ENCODE measurements around the gene NANOS2. TPM values are rescaled to one million over a fixed set of nuclear protein-coding genes. Genes with fewer than 3 reads are reported as not detected.
"Not testable (repeated sequence)": the region's sequence is repeated elsewhere in the genome, so short reads cannot be mapped to it uniquely, and the experiment has no call there.

NANOS2 gene
- total RNA-seq, 1 donor from 2014 or later: not detected

DNA sequence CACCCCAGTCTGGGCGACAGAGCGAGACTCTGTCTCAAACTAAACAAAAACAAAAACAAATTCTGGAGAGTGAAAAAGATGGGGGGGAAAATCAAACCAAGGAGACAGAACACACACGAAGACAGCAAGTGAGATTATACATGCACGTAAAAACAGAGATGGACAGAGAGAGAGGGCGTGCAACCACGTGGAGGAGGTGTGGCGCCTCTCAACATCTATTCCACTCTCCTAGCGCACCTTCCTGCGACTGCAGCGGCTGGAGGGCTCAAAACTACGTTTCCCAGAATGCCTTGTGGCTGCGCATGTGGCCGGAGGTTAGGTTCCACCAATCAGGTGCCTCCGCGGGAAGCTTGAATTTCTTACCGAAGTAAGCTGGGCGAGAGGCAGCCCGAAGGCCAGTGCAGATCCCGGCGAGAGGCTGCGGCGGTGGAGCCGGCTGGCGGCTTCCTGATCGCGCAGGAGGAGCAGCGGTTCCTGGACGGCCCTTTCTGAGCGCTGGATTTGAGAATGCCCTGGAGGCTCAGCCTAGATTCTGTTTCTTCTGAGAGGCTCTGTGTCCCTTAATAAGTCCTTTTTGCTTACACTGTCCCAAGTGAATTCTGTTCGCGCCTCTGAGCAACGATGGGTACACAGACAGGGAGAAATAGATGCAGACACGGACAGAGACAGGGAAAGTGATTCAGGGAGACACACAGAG, 13.1 kb upstream of the NANOS2 start:
- ATAC-seq: peak; percentile 89

DNA sequence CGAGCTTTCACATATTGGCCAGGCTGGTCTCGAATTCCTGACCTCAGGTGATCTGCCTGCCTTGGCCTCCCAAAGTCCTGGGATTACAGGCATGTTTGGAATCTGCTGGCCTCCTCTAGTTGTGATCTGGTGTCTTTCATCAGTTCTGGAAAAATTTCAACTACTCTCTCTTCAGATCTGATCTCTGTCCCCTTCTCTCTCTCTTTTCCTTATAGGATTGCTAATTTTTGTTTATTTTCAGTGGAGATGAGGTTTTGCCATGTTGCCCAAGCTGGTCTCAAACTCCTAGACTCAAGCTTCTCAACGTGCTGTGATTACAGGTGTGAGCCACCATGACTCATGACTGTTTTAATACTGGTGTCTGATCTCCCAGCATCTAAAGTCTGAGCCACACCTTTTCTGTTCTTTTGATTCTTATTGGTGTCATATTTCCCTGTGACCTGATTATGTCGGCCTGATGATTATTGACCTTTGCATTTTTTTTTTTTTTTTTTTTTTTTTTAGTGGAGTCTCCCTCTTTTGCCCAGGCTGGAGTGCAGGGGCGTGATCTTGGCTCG, 10.4 kb upstream of the NANOS2 start:
- peak; percentile 43 for ATAC-seq

DNA sequence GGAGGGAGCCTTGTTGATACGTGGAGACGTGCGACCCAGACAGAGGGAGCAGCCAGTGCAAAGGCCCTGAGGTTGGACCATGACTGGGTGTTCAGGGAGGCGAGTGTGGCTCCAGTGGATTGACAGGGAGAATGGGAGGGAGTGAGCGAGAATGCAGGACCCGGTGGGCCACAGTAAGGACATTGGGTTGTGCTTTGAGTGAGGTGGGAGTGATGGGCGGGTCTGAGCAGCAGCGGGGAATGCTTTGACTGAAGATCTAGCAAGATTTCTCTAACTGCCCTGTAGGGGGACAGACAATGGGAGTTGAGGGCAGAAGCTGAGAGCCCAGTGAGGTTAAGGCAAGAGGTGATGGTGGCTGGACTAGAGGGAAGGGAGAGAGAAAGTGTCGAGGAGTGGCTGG, 7.7 kb upstream of the NANOS2 start:
- ATAC-seq: no peak

DNA sequence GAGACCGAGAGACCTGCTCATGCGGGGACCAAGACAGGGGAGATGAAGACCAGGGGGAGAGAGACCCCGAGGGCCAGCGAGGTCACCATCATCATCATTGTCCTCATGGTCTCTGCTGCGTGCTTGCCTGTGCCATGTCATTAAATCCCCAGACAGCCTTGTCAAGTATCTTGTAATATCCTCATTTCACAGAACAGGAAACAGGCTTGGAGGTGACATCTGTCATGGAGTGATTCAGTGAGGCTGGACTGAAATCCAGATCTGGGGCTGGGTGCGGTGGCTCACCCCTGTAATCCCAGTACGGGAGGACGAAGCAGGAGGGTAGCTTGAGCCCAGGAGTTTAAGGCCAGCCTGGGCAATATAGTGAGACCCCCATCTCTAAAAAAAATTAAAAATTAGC, 5.9 kb upstream of the NANOS2 start:
- ATAC-seq: peak; percentile 48

DNA sequence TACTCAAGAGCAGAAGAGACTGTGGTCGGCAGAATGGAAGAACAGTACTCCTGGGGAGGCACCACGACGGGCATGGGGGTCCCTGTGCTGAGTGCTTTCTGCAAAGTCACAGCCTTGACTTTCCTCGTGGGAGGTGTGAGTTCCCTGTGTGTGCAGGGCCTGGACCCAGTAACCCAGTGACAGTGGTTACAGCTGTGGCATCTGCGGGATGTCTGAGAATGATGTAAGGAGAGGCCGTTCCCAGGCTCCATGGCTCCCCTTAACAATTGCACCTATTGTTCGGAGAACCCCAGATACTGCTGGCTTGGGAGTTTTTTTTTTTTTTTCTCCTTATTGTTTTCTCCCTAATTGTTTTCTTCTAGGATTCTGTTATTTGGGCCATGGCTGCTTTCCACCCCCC, 5.1 kb upstream of the NANOS2 start:
- peak; percentile 22 for ATAC-seq

DNA sequence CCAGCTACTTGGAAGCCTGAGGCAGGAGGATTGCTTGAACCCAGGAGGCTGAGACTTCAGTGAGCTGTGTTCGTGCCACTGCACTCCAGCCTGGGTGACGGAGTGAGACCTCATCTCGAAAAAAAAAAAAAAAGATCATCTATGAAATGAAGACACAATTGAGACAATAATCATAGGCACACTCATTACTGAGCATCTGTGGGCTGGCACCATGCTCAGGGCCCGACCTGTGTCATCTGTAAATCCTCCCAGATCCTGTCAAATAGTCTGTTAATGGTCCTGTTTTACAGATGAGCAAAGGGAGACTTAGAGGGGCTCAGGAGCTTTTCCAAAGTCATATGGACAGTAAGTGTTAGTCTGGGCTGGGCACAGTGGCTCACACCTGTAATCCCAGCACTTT, 4.1 kb upstream of the NANOS2 start:
- ATAC-seq: no peak

DNA sequence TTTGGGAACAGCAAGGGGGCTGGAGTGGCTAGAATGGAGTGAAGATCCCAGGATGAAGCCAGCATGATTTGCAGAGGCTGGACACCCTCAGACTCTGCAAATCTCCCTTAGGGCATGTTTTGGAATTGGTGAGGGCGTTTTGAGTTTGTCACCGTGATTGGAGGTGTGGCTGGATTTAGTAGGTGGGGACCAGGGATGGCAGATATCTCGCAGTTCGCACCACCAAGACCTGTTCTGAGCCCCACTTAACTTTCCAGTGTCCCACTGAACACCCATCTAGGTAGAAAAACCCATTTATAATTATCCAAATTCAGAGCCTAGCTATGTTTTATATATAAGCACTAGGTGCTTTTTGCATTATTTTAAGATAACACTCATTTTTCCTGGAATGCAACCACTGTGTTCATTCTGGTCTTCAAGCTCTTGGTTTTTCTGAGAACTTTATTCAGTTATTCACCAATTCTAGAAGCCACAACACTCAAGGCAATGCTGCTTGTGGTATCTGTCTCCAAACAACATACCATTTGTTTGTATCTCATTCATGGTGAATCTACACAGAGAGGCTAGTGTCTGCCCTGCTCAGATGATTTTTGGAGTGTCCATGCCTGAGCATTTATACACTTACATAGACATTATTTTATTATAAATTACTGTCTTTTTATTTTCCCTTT, 3.0 kb upstream of the NANOS2 start:
- ATAC-seq: no peak

DNA sequence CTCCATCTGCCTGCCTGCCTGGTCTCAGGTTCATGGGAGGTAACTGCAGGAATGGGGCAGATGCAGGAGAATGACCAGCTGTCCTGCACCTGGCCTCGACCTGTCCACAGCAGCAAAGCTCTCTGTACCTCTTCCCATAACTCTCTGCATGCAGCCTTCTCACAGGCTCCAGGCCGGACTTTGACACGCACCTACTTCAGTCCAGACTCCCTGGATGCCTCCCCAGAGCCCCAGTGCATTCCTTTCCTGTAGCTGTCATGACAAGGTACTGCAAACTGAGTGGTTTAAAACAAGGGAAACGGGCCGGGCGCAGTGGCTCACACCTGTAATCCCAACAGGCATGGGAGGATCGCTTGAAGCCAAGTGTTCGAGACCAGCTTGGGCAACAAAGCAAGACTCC, 3.3 kb downstream of the NANOS2 start:
- ATAC-seq: no peak

DNA sequence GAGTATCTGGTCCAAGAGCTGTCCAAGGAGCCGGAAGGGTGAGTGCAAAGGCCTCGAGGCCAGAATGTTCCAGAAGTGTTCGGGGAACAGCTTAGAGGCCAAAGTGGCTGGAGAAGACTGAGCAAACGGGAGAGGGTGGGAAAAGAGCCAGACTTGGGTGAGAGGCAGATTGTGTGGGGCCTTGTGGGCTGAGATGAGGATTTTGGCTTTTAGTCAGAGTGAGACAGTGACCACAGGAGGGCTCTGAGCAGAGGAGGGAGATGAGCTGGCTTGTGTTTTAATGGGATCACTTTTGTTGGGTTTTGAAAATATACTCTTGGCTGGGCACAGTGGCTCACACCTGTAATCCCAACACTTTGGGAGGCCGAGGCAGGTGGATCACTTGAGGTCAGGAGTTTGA, 5.6 kb downstream of the NANOS2 start:
- no peak for ATAC-seq

DNA sequence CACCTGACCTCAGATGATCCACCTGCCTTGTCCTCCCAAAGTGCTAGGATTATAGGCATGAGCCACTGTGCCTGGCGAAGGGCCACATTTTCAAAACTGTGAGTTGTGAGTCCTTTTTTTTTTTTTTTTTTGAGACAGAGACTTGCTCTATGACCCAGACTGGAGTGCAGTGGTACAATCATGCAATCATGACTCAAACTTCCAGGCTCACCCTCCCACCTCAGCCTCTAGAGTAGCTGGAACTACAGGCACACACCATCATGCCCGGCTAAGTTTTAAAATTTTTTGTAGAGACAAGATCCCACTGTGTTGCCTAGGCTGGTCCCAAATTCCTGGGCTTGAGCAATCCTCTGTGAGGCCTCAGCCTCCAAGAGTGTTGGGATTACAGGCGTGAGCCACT, 8.4 kb downstream of the NANOS2 start:
- ATAC-seq: no peak

DNA sequence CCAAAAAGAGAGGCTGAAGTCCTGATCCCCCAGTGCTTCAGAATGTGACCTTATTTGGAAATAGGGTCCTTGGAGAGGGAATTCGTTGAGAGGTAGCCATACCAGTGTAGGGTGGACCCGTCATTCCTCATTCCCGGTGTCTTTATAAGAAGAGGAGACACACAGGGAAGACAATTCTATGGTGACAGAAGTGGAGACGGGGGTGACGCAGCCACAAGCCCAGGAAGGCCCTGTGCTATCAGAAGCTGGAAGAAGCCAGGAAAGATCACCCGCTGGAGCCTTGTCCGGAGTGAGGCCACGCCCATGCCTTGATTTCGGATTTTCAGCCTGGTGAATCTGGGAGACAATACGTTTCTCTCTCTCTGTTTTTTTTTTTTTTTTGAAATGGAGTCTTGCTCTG, 9.6 kb downstream of the NANOS2 start:
- no peak for ATAC-seq

DNA sequence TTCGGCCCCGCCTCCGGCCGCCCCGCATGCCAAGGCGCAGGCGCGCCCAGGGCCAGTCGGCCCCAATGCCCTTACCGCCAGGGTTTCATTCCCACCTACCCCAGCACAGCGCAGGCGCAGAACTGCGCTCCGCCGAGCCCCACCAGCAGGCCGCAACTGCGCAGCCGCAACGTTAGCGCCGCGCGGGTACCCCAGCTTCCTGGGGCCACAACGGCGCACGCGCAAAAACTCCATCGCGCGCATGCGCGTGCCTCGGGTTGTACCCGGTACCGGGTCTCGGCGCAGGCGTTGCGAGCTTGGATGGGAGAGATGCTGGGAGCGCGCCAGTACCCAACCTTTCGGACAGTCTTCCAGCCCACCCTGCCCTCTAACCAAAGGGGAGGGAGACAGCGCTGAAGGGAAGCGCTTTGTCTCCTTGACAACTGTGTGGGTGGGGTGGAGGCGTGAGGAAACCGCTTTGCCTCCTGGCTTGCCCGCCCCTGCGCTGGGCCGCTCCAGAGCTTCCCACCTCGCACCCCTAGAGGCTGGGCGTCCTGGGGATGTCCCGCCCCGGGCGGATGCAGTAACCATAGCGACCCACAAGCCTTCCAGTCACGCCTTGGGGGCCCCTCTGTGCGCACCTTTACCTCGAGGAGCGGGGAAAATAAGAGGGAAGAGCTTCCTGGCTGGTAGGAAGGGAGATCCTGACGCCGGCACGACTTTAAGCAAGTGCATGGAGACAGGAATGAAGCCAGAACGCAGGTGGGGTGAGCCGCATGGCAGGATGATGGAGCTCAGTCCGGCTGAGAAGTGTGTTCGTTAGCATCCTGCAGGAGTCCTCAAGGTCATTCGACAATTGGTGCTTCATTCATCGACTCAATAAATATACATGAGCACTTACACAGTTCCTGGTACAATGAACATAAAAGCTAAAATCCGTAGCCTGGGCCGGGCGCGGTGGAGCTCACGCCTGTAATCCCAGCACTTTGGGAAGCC, 11.6 kb downstream of the NANOS2 start:
- ATAC-seq: peak; percentile 96

DNA sequence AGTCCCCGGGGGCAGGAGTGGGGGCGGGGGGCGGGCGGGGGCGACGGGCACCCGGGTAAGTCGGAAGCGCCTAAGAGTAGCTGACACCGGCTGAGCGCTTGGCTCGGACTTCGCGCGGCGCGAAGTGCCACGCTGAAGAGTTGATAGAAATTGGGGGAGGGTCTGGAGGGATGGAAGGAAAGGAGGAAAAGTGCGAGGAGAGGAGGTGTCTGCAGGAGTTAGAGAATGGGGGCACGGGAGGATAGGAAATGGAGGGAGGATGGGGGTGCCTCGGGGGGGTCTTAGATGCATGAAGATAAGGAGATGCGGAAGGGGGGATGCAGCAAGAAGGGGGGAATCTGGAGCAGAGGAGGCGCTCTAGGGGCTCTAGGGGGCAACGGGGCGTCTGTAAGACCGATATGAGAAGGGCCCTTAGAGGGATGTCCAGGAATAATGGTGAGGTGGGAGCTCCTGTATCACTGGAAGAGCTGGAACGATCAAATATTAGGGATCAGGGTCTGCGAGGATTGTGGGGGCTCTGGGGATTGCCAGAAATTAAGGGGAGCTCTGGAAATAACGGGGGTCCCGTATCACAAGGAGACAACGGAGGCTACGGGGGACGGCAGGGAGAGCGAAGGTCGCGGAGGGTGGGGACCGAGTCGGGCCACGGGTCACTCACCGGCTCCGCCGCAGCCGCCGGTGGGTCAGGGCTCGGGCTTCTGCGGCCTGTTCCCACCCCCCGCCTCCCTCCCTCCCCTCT, 12.5 kb downstream of the NANOS2 start, which contains the start of gene MYPOP:
TSS of gene MYPOP (minus strand) at position 702 of the 739 bp plus-strand sequence. CDS start 840 bp downstream, outside the sequence.
- ATAC-seq: no peak

DNA sequence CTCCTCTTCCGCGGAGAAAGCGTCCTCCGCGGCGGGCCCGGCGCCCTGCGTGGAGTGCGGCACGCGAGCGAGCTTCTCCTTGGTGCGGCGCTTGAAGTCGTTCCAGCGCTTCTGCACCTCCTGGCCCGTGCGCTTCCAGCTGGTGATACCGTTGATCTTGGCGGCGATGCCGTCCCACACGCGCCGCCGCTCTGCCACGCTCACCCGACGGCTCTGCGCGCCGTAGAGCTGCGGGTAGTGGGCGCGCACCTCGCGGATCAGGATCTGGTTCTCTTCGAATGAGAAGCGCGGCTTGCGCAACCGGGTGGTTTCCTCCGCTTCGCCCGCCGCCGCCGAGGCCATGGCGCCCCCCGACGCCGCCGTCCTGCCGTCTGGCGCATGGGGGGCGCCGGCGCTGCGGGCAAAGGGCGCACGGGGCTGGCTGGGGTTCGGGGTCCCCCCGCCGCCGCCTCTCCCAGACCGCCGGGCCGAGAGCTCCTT, 13.1 kb downstream of the NANOS2 start:
- ATAC-seq: peak; percentile 11

DNA sequence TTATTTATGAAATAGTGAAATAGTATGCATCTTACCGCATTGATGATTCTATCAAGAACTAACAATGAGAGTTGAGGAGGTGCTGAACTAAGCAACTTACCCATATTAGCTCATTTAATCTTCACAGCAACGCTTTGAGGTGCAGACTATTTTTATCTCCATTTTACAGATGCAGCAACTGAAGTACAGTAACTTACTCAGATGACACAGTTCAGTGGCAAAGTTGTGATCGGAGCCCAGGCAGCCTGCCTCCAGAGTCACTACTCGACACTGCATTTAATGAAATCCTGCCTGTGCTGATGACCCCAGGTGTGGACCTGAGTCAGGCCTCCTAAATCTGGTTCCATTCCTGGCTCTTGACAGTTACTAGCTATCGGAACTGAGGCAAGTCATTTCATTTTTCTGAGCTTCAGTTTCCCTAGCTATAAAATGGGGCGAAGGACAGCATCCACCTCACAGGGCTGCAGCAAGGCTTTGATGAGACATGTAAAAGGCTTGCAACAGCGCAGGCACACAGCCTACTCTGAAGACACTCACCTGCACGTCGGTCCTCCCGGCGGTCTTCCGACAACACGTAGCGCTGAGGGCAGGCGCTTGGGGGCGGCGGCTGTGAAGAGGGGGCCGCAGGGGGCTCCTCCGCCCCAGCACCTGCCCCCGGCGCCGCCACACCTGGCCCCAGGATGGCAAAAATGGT, 13.7 kb downstream of the NANOS2 start:
- peak; percentile 1 for ATAC-seq

DNA sequence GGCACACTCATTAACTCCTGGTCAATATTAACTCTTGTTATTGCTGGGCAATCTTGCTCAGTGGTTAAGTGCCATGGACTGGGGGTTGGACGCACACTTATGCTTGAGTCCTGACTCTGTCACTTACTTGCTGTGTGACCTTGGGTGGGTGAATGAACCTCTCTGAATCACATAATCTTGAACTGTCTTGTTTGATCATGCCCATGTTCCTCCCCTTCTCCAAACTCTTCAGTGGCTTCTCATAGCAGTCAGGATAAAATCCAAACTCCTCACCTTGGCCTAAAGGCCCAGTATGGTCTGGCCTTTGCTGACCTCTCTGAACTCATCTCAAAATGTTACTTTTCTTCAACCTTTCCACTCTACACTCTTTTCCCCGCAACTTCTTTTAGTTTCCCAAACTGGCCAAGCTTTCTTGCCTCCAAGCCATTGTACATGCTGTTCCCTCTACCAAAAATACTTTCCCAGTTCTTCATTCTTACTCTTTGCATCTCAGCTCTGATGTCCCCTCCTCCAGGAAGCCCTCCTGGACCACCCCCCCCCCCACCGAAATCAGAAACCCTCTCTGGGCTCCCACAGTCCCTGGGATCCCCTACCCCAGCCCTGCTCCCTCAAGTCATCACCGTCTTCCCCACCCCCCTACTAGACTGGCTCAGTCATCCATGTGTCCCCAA, 14.5 kb downstream of the NANOS2 start:
- no peak for ATAC-seq

DNA sequence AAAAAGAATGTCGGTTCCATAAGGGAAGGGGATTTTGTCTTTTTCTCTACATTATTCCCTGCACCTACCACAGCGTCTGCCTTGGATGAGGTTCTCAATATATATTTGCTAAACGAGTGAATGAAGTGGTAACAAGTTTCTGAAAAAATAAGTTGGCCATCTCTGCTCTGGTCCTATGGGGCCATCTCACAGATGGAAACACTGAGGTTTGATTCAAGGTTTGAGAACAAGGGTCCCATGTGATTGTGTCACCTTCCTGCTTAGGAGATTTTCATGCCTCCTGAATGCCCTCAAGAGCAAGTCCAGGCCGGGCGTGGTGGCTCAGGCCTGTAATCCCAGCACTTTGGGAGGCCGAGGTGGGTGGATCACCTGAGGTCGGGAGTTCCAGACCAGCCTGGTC, 15.3 kb downstream of the NANOS2 start:
- no peak for ATAC-seq

DNA sequence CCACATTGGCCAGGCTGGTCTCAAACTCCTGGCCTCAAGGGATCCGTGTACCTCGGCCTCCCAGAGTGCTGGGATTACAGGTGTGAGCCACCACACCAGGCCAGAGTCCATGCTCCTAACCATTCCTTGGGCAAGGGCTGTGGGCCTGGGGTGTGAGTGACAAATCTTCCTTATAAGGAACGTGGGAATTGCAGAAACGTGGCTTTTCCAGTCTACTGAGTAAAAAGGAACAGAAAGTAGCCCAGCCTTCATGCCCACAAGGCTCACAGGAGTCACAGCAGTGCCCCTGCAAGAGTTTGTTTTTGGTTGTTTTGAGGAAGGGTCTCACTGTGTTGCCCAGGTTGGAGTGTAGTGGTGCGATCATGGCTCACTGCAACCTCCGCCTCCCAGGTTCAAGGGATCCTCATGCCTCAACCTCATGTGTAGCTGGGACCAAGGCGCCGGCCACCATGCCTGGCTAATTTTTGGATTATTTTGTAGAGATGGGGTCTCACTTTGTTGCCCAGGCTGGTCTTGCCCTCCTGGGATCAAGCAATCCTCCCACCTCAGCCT, 17.2 kb downstream of the NANOS2 start:
- ATAC-seq: no peak

DNA sequence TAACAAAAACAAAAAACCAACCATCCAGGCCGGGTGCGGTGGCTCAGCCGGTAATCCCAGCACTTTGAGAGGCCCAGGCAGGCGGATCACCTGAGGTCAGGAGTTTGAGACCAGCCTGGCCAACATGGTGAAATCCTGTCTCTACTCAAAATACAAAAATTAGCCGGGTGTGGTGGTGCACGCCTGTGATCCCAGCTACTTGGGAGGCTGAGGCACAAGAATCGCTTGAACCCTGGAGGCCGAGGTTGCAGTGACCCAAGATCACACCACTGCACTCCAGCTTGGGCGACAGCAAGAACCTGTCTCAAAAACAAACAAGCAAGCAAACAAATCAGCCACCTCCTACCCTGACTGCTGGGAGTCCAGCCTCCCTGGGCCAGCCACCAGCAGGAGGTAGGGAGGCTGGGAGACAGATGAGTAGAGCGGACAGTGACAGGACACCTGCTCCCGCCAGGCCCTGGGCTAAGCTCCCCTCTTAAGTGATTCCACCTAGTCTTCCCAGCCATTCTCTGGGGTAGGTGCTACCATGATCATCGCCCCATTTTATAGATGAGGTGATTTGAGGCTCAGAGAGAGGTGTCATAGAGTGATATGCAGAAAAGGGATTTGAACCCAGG, 18.5 kb downstream of the NANOS2 start:
- not testable (repeated sequence) for ATAC-seq

DNA sequence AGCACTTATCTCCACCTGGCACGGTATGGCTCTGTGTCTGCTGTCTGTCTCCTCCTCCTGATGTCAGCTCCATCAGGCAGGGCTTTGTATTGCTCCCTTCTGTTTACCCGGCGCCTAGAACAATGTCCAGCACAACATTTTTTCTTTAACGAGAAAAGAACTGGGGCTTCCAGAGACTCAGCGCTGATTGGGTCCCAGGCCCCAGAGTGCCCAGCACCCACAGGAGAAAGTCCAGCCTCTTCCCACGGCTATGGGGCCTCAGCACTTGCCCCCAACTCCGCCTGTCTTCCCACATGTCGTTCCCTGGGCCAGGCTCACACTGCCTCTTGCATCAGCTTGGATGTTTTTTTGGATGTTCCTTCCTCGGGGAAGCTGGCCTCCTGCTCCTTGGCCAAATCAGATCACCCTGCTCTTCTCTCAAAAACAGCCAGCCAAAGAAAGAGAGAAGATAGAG, 19.0 kb downstream of the NANOS2 start:
- ATAC-seq: no peak

Data from esophagus mucosa (tissue), 1 donor.